22Rv1 (cell line): ENCODE data around the gene USP3.
A peak's percentile ranks its signal among the peaks of the same experiment; 100 is the strongest.

ENCODE experiments used
- H3K27ac ChIP-seq: fragments of 450-650 bp; 2 replicates; pipeline ENCODE4 v1.5.1; 2017
- CTCF ChIP-seq: fragments of 450-650 bp; IDR thresholded peaks from 2 replicates; pipeline ENCODE4 v1.5.1; 2017; ENCODE audit warnings: mild to moderate bottlenecking
- ZFX ChIP-seq: fragments of 450-650 bp; IDR thresholded peaks from 2 replicates; pipeline ENCODE4 v1.6.1; 2017; ENCODE audit warnings: antibody characterized with exemption, borderline replicate concordance

The USP3 gene

GRCh38 chr15:63469984-63470383 lies 34.4 kb upstream of the USP3 start:
- no peak overlapping the region for H3K27ac ChIP-seq
- no peak for TF ChIP-seq ZFX
- no peak for TF ChIP-seq CTCF

DNA sequence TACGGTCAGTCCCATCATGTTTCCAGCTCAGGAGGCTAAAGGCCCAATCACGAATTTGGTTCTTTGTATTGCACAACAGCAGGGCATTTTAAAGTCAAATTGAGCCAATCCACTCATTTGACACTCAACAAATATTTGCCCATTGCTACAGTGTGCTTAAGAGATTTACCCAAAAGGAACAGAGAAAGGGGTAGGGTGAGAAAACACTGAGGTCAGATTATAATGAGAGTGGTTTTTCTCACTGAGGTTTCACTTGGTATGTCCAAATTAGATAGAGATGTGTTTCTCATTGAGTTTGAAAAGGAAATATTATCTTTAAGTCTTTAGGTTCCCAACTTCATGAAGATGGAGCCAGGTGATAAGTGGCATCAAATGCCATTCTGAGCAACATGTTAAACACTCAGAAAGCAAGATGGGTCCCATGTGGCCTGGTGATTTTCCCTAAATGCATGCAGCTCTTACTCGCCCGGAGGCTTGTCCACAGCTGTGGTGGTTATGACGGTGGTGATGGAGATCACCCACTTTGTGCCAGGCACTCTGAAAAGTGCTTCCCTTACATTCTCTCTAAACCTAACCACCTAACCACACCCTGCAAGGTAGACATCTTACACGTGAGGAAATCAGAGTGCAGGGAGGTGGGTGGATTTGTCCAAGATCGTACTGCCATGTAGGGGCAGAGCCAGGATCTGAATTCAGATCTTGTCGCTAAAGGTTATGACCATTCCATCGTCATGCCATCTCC lies 31.2 kb upstream of the USP3 start:
- no peak for TF ChIP-seq CTCF
- TF ChIP-seq ZFX: no peak
- H3K27ac ChIP-seq: peak overlapping the region; percentile 100

GRCh38 chr15:63473749-63473998 lies 30.7 kb upstream of the USP3 start:
- no peak for TF ChIP-seq ZFX
- TF ChIP-seq CTCF: no peak
- H3K27ac ChIP-seq: peak overlapping the region; percentile 100

DNA sequence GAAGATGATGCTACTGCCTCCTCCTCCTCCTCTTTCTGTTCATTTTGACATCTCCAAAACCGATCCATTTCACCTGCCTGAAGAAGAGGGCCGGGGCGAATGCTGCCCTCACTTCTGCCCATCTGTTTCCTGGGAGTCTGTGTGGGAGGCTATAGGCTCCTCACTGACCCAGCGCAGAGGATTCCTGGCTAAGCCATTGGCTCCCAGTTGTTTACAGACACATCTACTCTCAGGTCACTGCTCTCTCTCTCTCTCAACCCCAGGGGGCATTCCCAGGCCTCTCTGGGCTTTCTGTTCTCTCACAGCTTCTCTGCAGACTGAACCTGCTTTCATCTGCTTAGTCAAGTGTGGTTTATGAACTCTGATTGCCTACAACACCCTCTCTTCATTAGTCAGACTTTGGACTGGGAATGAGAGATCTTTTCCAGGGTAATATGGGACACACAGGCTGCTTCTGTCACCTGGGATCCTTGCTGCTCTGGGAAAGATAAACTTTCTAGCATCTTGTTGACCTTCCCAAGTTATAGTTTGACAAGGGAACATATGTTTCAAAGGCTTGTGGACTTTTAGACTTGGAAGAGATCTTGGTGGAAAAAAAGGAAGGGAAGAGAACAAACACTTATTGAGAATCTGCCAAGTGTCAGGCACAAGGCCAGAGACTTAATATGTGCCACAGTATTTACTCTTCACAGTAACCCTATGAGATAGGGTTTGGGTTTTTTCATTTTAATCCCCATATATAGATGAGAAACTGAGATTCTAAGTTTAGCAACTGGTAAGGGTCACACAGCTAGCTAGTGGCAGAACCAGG lies 30.2 kb upstream of the USP3 start:
- peak overlapping the region; percentile 100 for H3K27ac ChIP-seq
- no peak for TF ChIP-seq ZFX
- TF ChIP-seq CTCF: no peak

DNA sequence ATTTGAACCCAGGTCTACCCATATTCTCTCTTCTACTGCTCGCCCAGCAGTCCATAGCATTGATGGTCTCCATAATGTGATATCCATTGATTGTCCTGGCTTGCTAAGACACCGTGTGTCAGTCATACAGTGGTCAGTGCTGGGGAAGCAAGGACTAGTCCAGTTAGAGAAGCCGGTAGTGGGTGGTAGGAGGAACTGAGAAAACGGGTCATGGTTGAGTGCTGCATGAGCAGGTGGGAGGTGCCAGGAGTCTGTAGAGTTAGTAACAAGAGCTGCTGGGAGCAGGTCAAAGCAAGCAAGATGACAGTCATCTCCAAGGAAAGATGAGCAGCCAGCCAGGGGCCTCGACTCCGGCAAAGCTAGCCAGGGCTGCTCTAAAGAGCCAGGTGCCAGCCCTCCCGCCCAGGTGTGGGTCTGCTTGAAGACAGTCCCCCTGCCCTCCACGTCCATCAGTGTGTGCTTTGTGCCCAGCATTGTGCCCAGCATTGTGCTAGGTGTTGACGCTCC lies 29.5 kb upstream of the USP3 start:
- H3K27ac ChIP-seq: peak overlapping the region; percentile 100
- TF ChIP-seq ZFX: no peak
- no peak for TF ChIP-seq CTCF

- peak overlapping the region; percentile 100 for H3K27ac ChIP-seq
- TF ChIP-seq CTCF: no peak
- TF ChIP-seq ZFX: no peak
Observed at GRCh38 chr15:63475707-63476106, 28.7 kb upstream of the USP3 start.

GRCh38 chr15:63476229-63476632 lies 28.2 kb upstream of the USP3 start:
- no peak for TF ChIP-seq CTCF
- no peak for TF ChIP-seq ZFX
- H3K27ac ChIP-seq: peak overlapping the region; percentile 100
